ENCODE measurements around the gene PRR12. TPM values are rescaled to one million over a fixed set of nuclear protein-coding genes. Genes with fewer than 3 reads are reported as not detected.

Gene PRR12
- 34.3 TPM for polyA plus RNA-seq (2012; ENCODE audit: insufficient read depth, insufficient read length, low read depth)

DNA sequence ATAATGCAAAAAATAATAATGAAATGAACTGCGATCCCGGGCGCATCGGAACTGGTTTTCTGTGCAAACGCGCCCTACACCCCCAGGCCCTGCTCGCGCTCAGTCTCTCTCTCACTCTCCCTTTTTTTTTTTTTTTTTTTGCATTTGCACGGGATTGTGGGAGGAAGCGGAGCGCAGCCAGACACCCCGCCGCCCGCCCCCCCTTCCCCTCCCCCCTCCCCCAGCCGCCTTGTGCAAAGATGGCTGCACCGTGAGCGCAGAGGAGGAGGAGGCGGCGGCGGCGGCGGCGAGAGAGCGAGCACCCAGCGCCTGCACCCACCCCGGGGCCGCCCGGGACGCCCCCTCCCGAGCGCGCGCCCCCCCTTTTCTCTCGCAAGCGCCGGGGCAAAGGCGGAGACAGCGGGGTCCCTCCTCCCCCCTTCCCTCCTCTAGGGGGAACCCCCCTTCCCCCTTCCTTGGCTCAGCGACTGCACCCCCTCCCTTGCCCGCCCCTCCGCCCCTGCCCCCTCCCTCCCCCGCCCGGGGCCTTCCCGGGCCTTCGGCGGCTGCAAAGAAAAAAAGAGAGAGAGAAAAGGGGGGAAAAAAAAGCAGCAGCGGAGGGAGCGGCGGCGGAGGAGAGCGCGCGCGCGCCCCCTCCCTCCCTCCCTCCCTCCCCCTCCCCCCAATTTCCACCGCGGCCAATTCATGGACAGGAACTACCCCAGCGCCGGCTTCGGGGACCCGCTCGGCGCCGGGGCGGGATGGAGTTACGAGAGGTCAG is at the start of gene PRR12:
Gene PRR12, plus strand, starts transcription at position 212 of the 760 bp plus-strand sequence. Its CDS starts 473 bp downstream, at position 685.
- H3K27me3 ChIP-seq: no peaks in the 10 kb centered on the region
- no peaks in the 10 kb centered on the region for H3K4me1 ChIP-seq
- no peak for TF ChIP-seq CTCF (IDR thresholded peaks at IDR 0.05; ENCODE audit: low read depth, low read length)
- peak within 1 kb of the TSS; percentile 92 for H3K4me3 ChIP-seq (ENCODE audit: low read depth, low read length)
- DNase-seq: peak; percentile 72
- H3K36me3 ChIP-seq: peaks cover 21% of the 10 kb centered on the region
- no peaks in the 10 kb centered on the region for H3K9me3 ChIP-seq

DNA sequence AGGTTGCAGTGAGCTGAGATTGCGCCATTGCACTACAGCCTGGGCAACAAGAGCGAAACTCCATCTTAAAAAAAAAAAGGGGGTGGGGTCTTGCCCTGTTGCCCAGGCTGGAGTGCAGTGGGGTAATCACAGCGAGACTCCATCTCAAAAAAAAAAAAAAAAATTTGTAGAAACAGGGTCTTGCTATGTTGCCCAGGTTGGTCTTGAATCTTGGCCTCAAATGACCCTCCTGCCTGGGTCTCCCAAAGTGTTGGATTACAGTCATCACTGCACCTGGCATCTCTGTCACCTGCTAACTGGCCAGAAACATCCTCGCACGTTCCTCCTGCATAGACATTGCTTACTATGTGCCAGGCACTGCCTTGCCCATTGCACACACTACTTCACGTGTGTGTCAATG is 49.1 kb upstream of the PRR12 start:
- Histone ChIP-seq H3K9me3 (no peaks in the 10 kb centered on the region), H3K36me3 (no peaks in the 10 kb centered on the region), H3K4me1 (no peaks in the 10 kb centered on the region), H3K27me3 (no peaks in the 10 kb centered on the region), H3K4me3 (ENCODE audit: low read depth, low read length) (no peak overlapping the region)
- TF ChIP-seq CTCF (IDR thresholded peaks at IDR 0.05; ENCODE audit: low read depth, low read length): no peak
- no peak for DNase-seq

DNA sequence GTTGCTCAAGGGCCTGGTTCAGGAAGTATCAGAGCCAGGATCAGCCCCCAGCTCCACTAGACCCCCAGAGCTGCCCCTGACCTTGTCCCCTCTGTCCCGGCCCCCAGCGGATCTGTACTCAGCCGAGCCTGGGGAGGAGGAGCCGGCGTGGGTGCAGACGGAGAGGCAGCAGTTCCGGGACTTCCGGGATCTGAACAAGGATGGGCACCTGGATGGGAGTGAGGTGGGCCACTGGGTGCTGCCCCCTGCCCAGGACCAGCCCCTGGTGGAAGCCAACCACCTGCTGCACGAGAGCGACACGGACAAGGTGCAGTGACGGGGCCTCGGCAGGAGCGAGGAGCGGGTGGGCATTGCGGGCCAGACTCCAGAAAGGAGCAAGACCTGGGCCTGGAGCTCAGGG is 48.5 kb upstream of the PRR12 start:
- TF ChIP-seq CTCF (IDR thresholded peaks at IDR 0.05; ENCODE audit: low read depth, low read length): no peak
- no peak for DNase-seq

DNA sequence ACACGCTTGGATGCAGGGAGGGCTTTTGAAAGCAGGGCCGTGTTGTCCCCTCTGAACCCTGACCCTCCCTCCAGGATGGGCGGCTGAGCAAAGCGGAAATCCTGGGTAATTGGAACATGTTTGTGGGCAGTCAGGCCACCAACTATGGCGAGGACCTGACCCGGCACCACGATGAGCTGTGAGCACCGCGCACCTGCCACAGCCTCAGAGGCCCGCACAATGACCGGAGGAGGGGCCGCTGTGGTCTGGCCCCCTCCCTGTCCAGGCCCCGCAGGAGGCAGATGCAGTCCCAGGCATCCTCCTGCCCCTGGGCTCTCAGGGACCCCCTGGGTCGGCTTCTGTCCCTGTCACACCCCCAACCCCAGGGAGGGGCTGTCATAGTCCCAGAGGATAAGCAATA is 48.0 kb upstream of the PRR12 start:
- no peak for DNase-seq
- H3K36me3 ChIP-seq: no peaks in the 10 kb centered on the region
- no peaks in the 10 kb centered on the region for H3K9me3 ChIP-seq
- no peak for TF ChIP-seq CTCF (IDR thresholded peaks at IDR 0.05; ENCODE audit: low read depth, low read length)
- H3K4me3 ChIP-seq (ENCODE audit: low read depth, low read length): no peak overlapping the region
- no peaks in the 10 kb centered on the region for H3K27me3 ChIP-seq
- H3K4me1 ChIP-seq: no peaks in the 10 kb centered on the region

More for the DNA sequence above, 48.5 kb upstream of the PRR12 start:
- no peak overlapping the region for H3K4me3 ChIP-seq (ENCODE audit: low read depth, low read length)
- H3K4me1 ChIP-seq: no peaks in the 10 kb centered on the region
- no peaks in the 10 kb centered on the region for H3K36me3 ChIP-seq
- H3K27me3 ChIP-seq: no peaks in the 10 kb centered on the region
- no peaks in the 10 kb centered on the region for H3K9me3 ChIP-seq

DNA sequence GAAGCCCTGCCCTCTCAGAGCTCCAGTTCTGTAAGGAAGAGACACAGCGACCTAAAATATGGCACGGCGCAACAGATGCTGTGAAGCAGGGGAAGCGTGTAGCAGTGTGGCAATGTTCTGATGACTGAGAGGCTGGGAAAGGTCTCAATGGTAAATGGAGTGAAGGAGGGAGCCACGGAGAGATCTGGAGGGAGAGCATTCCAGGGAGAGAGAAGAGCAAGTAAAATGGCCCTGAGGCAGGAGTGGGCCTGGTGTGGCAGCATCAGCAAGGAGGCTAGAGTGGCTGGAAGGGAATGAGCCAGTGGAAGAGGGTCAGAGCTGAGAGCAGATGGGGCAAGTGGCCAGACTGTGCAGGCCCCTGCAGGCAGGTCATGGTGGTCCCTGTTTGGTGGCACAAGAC is 46.8 kb upstream of the PRR12 start:
- Histone ChIP-seq H3K9me3 (no peaks in the 10 kb centered on the region), H3K36me3 (no peaks in the 10 kb centered on the region), H3K27me3 (no peaks in the 10 kb centered on the region), H3K4me1 (no peaks in the 10 kb centered on the region), H3K4me3 (ENCODE audit: low read depth, low read length) (no peak overlapping the region)
- no peak for DNase-seq
- no peak for TF ChIP-seq CTCF (IDR thresholded peaks at IDR 0.05; ENCODE audit: low read depth, low read length)

- DNase-seq: peak; percentile 83
- Histone ChIP-seq H3K27me3 (no peaks in the 10 kb centered on the region), H3K4me3 (ENCODE audit: low read depth, low read length) (no peak overlapping the region), H3K36me3 (no peaks in the 10 kb centered on the region), H3K4me1 (no peaks in the 10 kb centered on the region), H3K9me3 (no peaks in the 10 kb centered on the region; the same call in 1 of the 2 replicates)
- peak; percentile 88 for TF ChIP-seq CTCF (IDR thresholded peaks at IDR 0.05; ENCODE audit: low read depth, low read length)
These were observed 44.0 kb upstream of the PRR12 start for GRCh38 chr19:49546825-49547565.
